Posterior cingulate gyrus (tissue), 11 donors: ENCODE measurements around the gene GRIA4.

Source experiments
- DNase-seq, 10 donors: peaks; one replicate each; pipeline versions ENCODE4 v3.0.0 to v3.0.0-alpha.2; 2020 to 2021; ENCODE audit warnings: mixed read lengths in 3 of 10
- intact Hi-C: fragments of 100-400 bp; cut with DNase I; formaldehyde crosslinking; loops from one replicate; pipeline ENCODE4 v1.15.1; 2023

The GRIA4 gene

GRCh38 chr11:106021967-106022794, 412.3 kb downstream of the GRIA4 start, which contains the start of gene MSANTD4:
Gene MSANTD4 (minus strand): TSS chr11:106022240. CDS start chr11:106010917, 11,323 bp downstream.
- peak; percentile 99 to 100 (median 100) for DNase-seq
- intact Hi-C loops = loop anchor here (1.0 kb wide), 1 partner anchor 55 kb away; the partner anchor contains the start of genes AASDHPPT and KBTBD3

GRCh38 chr11:106022795-106023275, 413.0 kb downstream of the GRIA4 start:
- intact Hi-C loops = loop anchor here (1.0 kb wide), 1 partner anchor 54 kb away; the partner anchor contains the start of genes AASDHPPT and KBTBD3
- peak in 1 of 10 donors; percentile 62 for DNase-seq

GRCh38 chr11:106030609-106031008, 420.7 kb downstream of the GRIA4 start:
- intact Hi-C loops = no loop called here
- DNase-seq = no peak

GRCh38 chr11:106031202-106031810, 421.4 kb downstream of the GRIA4 start:
- intact Hi-C loops = no loop called here
- no peak for DNase-seq
